Measurements from ENCODE around the gene PADI2. TPM values are rescaled to one million over a fixed set of nuclear protein-coding genes. Genes with fewer than 3 reads are reported as not detected.

Gene PADI2
- total and polyA plus RNA-seq, 2 experiments from 2014 or later: 1.7 to 4.3 TPM

- H3K27ac ChIP-seq (ENCODE audit: low read depth): no peak overlapping the region
- no peak for TF ChIP-seq POLR2AphosphoS5 (IDR thresholded peaks at IDR 0.05; ENCODE audit: low read depth)
- TF ChIP-seq ETS1 (IDR thresholded peaks at IDR 0.05): no peak
- TF ChIP-seq EZH2 (IDR thresholded peaks at IDR 0.05; ENCODE audit: low read depth, unreplicated experiment): no peak
- no peak for TF ChIP-seq CREB1 (CRISPR knock-in tag; IDR thresholded peaks at IDR 0.05; ENCODE audit: low read depth)
- H3K27me3 Mint-ChIP-seq (ENCODE audit: insufficient read depth, low read depth, poor library complexity): peaks cover 12% of the 10 kb centered on the region
- H3K27me3 ChIP-seq (ENCODE audit: insufficient read depth): no peaks in the 10 kb centered on the region
- H3K4me1 ChIP-seq (ENCODE audit: insufficient read depth): no peaks in the 10 kb centered on the region
- H3K79me2 ChIP-seq (replicated peaks; ENCODE audit: insufficient read depth): no peaks in the 10 kb centered on the region
- H3K4me1 Mint-ChIP-seq: peaks cover 4% of the 10 kb centered on the region; the same call in 2 of the 3 replicates
- DNase-seq (ENCODE audit: low spot score): no peak
- no peak overlapping the region for H2AFZ ChIP-seq
- H3K4me3 ChIP-seq: no peak overlapping the region
- H3F3A ChIP-seq (replicated peaks; ENCODE audit: low read depth): no peaks in the 10 kb centered on the region
- no peaks in the 10 kb centered on the region for H3K9me2 ChIP-seq (ENCODE audit: insufficient read depth)
- ATAC-seq: no peak
- H3K4me3 Mint-ChIP-seq: no peak overlapping the region
- H3K27ac Mint-ChIP-seq: no peak overlapping the region
- no peaks in the 10 kb centered on the region for H4K20me1 ChIP-seq (replicated peaks; ENCODE audit: insufficient read depth)
- no peaks in the 10 kb centered on the region for H3K36me3 Mint-ChIP-seq (ENCODE audit: low read depth)
- no peaks in the 10 kb centered on the region for H3K9me3 Mint-ChIP-seq
- no peaks in the 10 kb centered on the region for H3K36me3 ChIP-seq (ENCODE audit: insufficient read depth)
- no peak overlapping the region for H3K4me2 ChIP-seq
Measured at GRCh38 chr1:17080880-17081279, 38.4 kb downstream of the PADI2 start.

GRCh38 chr1:17080085-17080759 is 39.0 kb downstream of the PADI2 start:
- Histone ChIP-seq H4K20me1 (replicated peaks; ENCODE audit: insufficient read depth) (no peaks in the 10 kb centered on the region), H3K27me3 (ENCODE audit: insufficient read depth) (no peaks in the 10 kb centered on the region), H3K4me1 (ENCODE audit: insufficient read depth) (no peaks in the 10 kb centered on the region), H3F3A (replicated peaks; ENCODE audit: low read depth) (no peaks in the 10 kb centered on the region), H3K79me2 (replicated peaks; ENCODE audit: insufficient read depth) (no peaks in the 10 kb centered on the region), H3K4me2 (no peak overlapping the region), H3K4me3 (no peak overlapping the region), H2AFZ (no peak overlapping the region), H3K36me3 (ENCODE audit: insufficient read depth) (no peaks in the 10 kb centered on the region), H3K27ac (ENCODE audit: low read depth) (no peak overlapping the region), H3K9me2 (ENCODE audit: insufficient read depth) (no peaks in the 10 kb centered on the region)
- H3K36me3 Mint-ChIP-seq (ENCODE audit: low read depth): no peaks in the 10 kb centered on the region
- no peak overlapping the region for H3K4me3 Mint-ChIP-seq
- DNase-seq (ENCODE audit: low spot score) (no peak), ATAC-seq (no peak)
- peaks cover 12% of the 10 kb centered on the region for H3K27me3 Mint-ChIP-seq (ENCODE audit: insufficient read depth, low read depth, poor library complexity)
- H3K4me1 Mint-ChIP-seq: peaks cover 4% of the 10 kb centered on the region; the same call in 2 of the 3 replicates
- TF ChIP-seq CREB1 (CRISPR knock-in tag; IDR thresholded peaks at IDR 0.05; ENCODE audit: low read depth): no peak
- no peak for TF ChIP-seq CTCF (conservative IDR thresholded peaks at IDR 0.05; ENCODE audit: low read depth in 2 of 2)
- TF ChIP-seq NANOG (IDR thresholded peaks at IDR 0.05; ENCODE audit: borderline replicate concordance): no peak
- no peaks in the 10 kb centered on the region for H3K9me3 Mint-ChIP-seq
- no peak overlapping the region for H3K27ac Mint-ChIP-seq
